SK-N-SH treated with all-trans-retinoic acid at 6 μM for 48 hours (cell line): ENCODE results near the gene SERP2.

Experiments
- ATAC-seq: fragments of 200-7000 bp; cut with Tn5 transposase; 3 replicates; pipeline ENCODE4 v1.9.1; 2020; ENCODE audit warnings: mild to moderate bottlenecking, moderate library complexity
- ARNTL ChIP-seq: fragments of 450-650 bp; formaldehyde crosslinking; IDR thresholded peaks from 2 replicates; pipeline ENCODE4 v1.5.0; 2020; ENCODE audit warnings: low read depth, mild to moderate bottlenecking, moderate library complexity, borderline replicate concordance
- BACH2 ChIP-seq: fragments of 250-450 bp; sonication (Bioruptor Pico); IDR thresholded peaks from 2 replicates; pipeline ENCODE4 v1.9.0; 2021; ENCODE audit warnings: mild to moderate bottlenecking, borderline replicate concordance
- CREB5 ChIP-seq: fragments of 250-450 bp; sonication (Bioruptor Pico); IDR thresholded peaks from 2 replicates; pipeline ENCODE4 v1.5.1; 2020; ENCODE audit warnings: low read depth, mild to moderate bottlenecking, moderate library complexity
- CSDC2 ChIP-seq: fragments of 250-450 bp; sonication (Bioruptor Pico); IDR thresholded peaks from 2 replicates; pipeline ENCODE4 v1.5.0; 2020; ENCODE audit warnings: mild to moderate bottlenecking, moderate library complexity
- ESRRG ChIP-seq: fragments of 250-450 bp; sonication (Bioruptor Pico); IDR thresholded peaks from 2 replicates; pipeline ENCODE4 v1.6.1; 2021; ENCODE audit warnings: mild to moderate bottlenecking
- GLIS3 ChIP-seq: fragments of 250-450 bp; sonication (Bioruptor Pico); IDR thresholded peaks from 2 replicates; pipeline ENCODE4 v1.5.0; 2020; ENCODE audit warnings: mild to moderate bottlenecking, moderate library complexity
- ISL1 ChIP-seq: fragments of 250-450 bp; sonication (Bioruptor Pico); IDR thresholded peaks from 2 replicates; pipeline ENCODE4 v2.1.2; 2022; ENCODE audit warnings: mild to moderate bottlenecking, moderate library complexity
- OSR1 ChIP-seq: fragments of 250-450 bp; sonication (Bioruptor Pico); IDR thresholded peaks from 2 replicates; pipeline ENCODE4 v1.8.0; 2022; ENCODE audit warnings: moderate library complexity, mild to moderate bottlenecking, inconsistent platforms
- PPARA ChIP-seq: fragments of 250-450 bp; sonication (Bioruptor Pico); IDR thresholded peaks from 2 replicates; pipeline ENCODE4 v1.5.0; 2020; ENCODE audit warnings: mild to moderate bottlenecking, borderline replicate concordance
- RARB ChIP-seq: fragments of 250-450 bp; sonication (Bioruptor Pico); IDR thresholded peaks from 2 replicates; pipeline ENCODE4 v1.8.0; 2021; ENCODE audit warnings: mild to moderate bottlenecking, moderate library complexity
- TCF4 ChIP-seq: fragments of 250-450 bp; sonication (Bioruptor Pico); IDR thresholded peaks from 2 replicates; pipeline ENCODE4 v1.8.0; 2021; ENCODE audit warnings: mild to moderate bottlenecking, moderate library complexity, borderline replicate concordance
- ZC3H10 ChIP-seq: fragments of 250-450 bp; sonication (Bioruptor Pico); IDR thresholded peaks from 2 replicates; pipeline ENCODE4 v1.5.1; 2021; ENCODE audit warnings: mild to moderate bottlenecking, moderate library complexity
- ZFP3 ChIP-seq: fragments of 250-450 bp; sonication (Bioruptor Pico); IDR thresholded peaks from 2 replicates; pipeline ENCODE4 v1.5.0; 2020; ENCODE audit warnings: mild to moderate bottlenecking, moderate library complexity
- ZFP30 ChIP-seq: fragments of 450-650 bp; formaldehyde crosslinking; IDR thresholded peaks from 2 replicates; pipeline ENCODE4 v1.5.0; 2022; ENCODE audit warnings: mild to moderate bottlenecking, moderate library complexity
- ZNF70 ChIP-seq: fragments of 450-650 bp; formaldehyde crosslinking; IDR thresholded peaks from 2 replicates; pipeline ENCODE4 v1.5.0; 2020; ENCODE audit warnings: mild to moderate bottlenecking, moderate library complexity
- ZNF8 ChIP-seq: fragments of 450-650 bp; formaldehyde crosslinking; IDR thresholded peaks from 2 replicates; pipeline ENCODE4 v1.5.0; 2020; ENCODE audit warnings: mild to moderate bottlenecking, moderate library complexity
- TF ChIP-seq, protein P1 (sequence below): fragments of 250-450 bp; sonication (Bioruptor Pico); IDR thresholded peaks from 2 replicates; pipeline ENCODE4 v1.5.0; 2020; ENCODE audit warnings: mild to moderate bottlenecking, moderate library complexity
- TF ChIP-seq, protein P2 (sequence below): fragments of 250-450 bp; sonication (Bioruptor Pico); IDR thresholded peaks from 2 replicates; pipeline ENCODE4 v1.8.0; 2020; ENCODE audit warnings: mild to moderate bottlenecking, moderate library complexity, borderline replicate concordance
- TF ChIP-seq, protein P3 (sequence below): fragments of 250-450 bp; sonication (Bioruptor Pico); IDR thresholded peaks from 2 replicates; pipeline ENCODE4 v1.8.0; 2021; ENCODE audit warnings: low read depth, mild to moderate bottlenecking, moderate library complexity, borderline replicate concordance
- TF ChIP-seq, protein P4 (sequence below): fragments of 250-450 bp; sonication (Bioruptor Pico); IDR thresholded peaks from 2 replicates; pipeline ENCODE4 v1.5.1; 2021; ENCODE audit warnings: mild to moderate bottlenecking, moderate library complexity

SERP2 gene

GRCh38 chr13:44368062-44368591 is 5.5 kb upstream of the SERP2 start (continued):
- TF ChIP-seq GLIS3: no peak

DNA sequence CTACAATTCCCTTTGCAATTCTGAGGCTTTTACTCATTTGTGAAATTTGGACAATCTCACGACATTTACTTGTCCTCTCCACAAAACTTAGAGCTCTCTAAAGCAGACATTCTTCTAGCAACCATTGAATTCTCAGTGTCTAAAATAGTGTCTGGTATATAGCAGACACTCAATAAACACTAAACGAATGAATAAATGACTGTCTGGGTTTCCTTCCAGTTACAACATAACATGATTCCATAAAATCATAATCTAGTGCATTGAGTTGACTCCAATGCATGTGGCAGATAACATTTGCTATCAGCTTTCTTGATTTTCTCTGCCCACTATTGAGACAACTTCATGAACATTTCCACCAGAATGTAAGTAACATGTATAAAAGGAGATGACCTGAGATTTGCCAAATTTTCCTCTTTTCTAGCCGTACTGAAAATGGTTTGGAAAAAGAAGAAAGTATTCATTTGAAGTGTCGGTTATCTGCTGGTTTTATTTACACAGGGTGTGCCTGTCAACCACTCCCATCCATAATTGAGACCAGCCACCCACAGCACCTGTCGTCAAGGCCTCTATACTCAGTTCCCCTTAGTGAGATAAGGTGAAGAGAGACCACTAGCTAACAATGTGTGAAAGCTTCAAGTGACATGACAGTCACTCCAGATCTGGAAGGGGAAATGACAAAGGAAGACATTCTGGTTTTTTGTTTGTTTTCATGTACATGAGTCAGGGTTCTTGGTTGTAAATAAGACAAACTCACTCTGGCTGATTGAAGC is 4.8 kb upstream of the SERP2 start:
- TF ChIP-seq ZFP30 (CRISPR knock-in tag): no peak
- TF ChIP-seq BACH2 (CRISPR knock-in tag): no peak
- no peak for TF ChIP-seq ISL1 (CRISPR knock-in tag)
- TF ChIP-seq, protein P1, sequence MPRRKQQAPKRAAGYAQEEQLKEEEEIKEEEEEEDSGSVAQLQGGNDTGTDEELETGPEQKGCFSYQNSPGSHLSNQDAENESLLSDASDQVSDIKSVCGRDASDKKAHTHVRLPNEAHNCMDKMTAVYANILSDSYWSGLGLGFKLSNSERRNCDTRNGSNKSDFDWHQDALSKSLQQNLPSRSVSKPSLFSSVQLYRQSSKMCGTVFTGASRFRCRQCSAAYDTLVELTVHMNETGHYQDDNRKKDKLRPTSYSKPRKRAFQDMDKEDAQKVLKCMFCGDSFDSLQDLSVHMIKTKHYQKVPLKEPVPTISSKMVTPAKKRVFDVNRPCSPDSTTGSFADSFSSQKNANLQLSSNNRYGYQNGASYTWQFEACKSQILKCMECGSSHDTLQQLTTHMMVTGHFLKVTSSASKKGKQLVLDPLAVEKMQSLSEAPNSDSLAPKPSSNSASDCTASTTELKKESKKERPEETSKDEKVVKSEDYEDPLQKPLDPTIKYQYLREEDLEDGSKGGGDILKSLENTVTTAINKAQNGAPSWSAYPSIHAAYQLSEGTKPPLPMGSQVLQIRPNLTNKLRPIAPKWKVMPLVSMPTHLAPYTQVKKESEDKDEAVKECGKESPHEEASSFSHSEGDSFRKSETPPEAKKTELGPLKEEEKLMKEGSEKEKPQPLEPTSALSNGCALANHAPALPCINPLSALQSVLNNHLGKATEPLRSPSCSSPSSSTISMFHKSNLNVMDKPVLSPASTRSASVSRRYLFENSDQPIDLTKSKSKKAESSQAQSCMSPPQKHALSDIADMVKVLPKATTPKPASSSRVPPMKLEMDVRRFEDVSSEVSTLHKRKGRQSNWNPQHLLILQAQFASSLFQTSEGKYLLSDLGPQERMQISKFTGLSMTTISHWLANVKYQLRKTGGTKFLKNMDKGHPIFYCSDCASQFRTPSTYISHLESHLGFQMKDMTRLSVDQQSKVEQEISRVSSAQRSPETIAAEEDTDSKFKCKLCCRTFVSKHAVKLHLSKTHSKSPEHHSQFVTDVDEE: no peak
- no peak for TF ChIP-seq GLIS3
- TF ChIP-seq, protein P2, sequence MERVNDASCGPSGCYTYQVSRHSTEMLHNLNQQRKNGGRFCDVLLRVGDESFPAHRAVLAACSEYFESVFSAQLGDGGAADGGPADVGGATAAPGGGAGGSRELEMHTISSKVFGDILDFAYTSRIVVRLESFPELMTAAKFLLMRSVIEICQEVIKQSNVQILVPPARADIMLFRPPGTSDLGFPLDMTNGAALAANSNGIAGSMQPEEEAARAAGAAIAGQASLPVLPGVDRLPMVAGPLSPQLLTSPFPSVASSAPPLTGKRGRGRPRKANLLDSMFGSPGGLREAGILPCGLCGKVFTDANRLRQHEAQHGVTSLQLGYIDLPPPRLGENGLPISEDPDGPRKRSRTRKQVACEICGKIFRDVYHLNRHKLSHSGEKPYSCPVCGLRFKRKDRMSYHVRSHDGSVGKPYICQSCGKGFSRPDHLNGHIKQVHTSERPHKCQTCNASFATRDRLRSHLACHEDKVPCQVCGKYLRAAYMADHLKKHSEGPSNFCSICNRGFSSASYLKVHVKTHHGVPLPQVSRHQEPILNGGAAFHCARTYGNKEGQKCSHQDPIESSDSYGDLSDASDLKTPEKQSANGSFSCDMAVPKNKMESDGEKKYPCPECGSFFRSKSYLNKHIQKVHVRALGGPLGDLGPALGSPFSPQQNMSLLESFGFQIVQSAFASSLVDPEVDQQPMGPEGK (CRISPR knock-in tag): no peak
- no peak; the same call in 1 of the 3 replicates for ATAC-seq

- TF ChIP-seq CSDC2 (CRISPR knock-in tag): no peak
- TF ChIP-seq TCF4 (CRISPR knock-in tag): no peak
- no peak for TF ChIP-seq ZFP3 (CRISPR knock-in tag)
- TF ChIP-seq ARNTL (CRISPR knock-in tag): no peak
- TF ChIP-seq ZNF70 (CRISPR knock-in tag): no peak
- no peak for TF ChIP-seq ESRRG (CRISPR knock-in tag)
- no peak for TF ChIP-seq ZNF8 (CRISPR knock-in tag)
- ATAC-seq: no peak
Observed at GRCh38 chr13:44371421-44371820, 2.2 kb upstream of the SERP2 start.

GRCh38 chr13:44373247-44373600 is 400 bp upstream of the SERP2 start:
- ATAC-seq: peak; percentile 54
- TF ChIP-seq ZC3H10 (no peak), ZNF8 (CRISPR knock-in tag) (no peak), ZFP3 (CRISPR knock-in tag) (no peak), ZNF70 (CRISPR knock-in tag) (no peak), ISL1 (CRISPR knock-in tag) (no peak), ARNTL (CRISPR knock-in tag) (no peak), ESRRG (CRISPR knock-in tag) (no peak), BACH2 (CRISPR knock-in tag) (no peak), PPARA (no peak), OSR1 (CRISPR knock-in tag) (no peak), GLIS3 (no peak), ZFP30 (CRISPR knock-in tag) (no peak), TCF4 (CRISPR knock-in tag) (no peak), CREB5 (no peak), RARB (CRISPR knock-in tag) (no peak)
- TF ChIP-seq, protein P3, sequence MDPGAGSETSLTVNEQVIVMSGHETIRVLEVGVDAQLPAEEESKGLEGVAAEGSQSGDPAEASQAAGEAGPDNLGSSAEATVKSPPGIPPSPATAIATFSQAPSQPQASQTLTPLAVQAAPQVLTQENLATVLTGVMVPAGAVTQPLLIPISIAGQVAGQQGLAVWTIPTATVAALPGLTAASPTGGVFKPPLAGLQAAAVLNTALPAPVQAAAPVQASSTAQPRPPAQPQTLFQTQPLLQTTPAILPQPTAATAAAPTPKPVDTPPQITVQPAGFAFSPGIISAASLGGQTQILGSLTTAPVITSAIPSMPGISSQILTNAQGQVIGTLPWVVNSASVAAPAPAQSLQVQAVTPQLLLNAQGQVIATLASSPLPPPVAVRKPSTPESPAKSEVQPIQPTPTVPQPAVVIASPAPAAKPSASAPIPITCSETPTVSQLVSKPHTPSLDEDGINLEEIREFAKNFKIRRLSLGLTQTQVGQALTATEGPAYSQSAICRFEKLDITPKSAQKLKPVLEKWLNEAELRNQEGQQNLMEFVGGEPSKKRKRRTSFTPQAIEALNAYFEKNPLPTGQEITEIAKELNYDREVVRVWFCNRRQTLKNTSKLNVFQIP: no peak
- TF ChIP-seq, protein P2 (CRISPR knock-in tag): no peak
- TF ChIP-seq, protein P4, sequence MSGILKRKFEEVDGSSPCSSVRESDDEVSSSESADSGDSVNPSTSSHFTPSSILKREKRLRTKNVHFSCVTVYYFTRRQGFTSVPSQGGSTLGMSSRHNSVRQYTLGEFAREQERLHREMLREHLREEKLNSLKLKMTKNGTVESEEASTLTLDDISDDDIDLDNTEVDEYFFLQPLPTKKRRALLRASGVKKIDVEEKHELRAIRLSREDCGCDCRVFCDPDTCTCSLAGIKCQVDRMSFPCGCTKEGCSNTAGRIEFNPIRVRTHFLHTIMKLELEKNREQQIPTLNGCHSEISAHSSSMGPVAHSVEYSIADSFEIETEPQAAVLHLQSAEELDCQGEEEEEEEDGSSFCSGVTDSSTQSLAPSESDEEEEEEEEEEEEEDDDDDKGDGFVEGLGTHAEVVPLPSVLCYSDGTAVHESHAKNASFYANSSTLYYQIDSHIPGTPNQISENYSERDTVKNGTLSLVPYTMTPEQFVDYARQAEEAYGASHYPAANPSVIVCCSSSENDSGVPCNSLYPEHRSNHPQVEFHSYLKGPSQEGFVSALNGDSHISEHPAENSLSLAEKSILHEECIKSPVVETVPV (CRISPR knock-in tag): no peak
- TF ChIP-seq, protein P1: no peak
